Fibroblast of villous mesenchyme (primary cell): Measurements from ENCODE around the gene PRSS35. TPM values are rescaled to one million over a fixed set of nuclear protein-coding genes. Genes with fewer than 3 reads are reported as not detected.

ENCODE experiments used
- DNase-seq: peaks from one replicate; pipeline ENCODE4 v3.0.0-alpha.2; 2010; ENCODE audit warnings: low read depth
- H3K4me3 ChIP-seq: 2 replicates; pipeline ENCODE4 v1.5.1; 2011; ENCODE audit warnings: low read depth, mild to moderate bottlenecking, low read length
- CTCF ChIP-seq: IDR thresholded peaks from 2 replicates; pipeline ENCODE4 v1.5.1; 2012; ENCODE audit warnings: low read depth, mild to moderate bottlenecking, low read length; ENCODE audit not compliant: insufficient read depth
- total RNA-seq: library from RNA; depleted of rRNA; stranded (reverse); fragments of >200 nt; gene quantifications from 2 replicates; pipeline ENCODE4 v1.2.3, GENCODE V29; 2012

The PRSS35 gene
- total RNA-seq: 5.2 and 15.1 TPM in 2 replicates

- peak; percentile 74 for TF ChIP-seq CTCF
- H3K4me3 ChIP-seq: peak within 1 kb of the TSS; percentile 48
- DNase-seq: peak; percentile 45
Measured at GRCh38 chr6:83511901-83512681, at the start of gene PRSS35. Gene PRSS35 (plus strand): TSS chr6:83512534. CDS start chr6:83523442, 10,908 bp downstream.

- peak; percentile 36 for DNase-seq
- no peak for TF ChIP-seq CTCF
- H3K4me3 ChIP-seq: no peak overlapping the region
Measured at GRCh38 chr6:83463886-83464285, 48.4 kb upstream of the PRSS35 start.

- no peak overlapping the region for H3K4me3 ChIP-seq
- no peak for TF ChIP-seq CTCF
- no peak for DNase-seq
Measured at GRCh38 chr6:83464381-83465140, 47.8 kb upstream of the PRSS35 start.

GRCh38 chr6:83466328-83466727 lies 46.0 kb upstream of the PRSS35 start:
- TF ChIP-seq CTCF: no peak

GRCh38 chr6:83467620-83468036 lies 44.7 kb upstream of the PRSS35 start:
- no peak for TF ChIP-seq CTCF
- no peak for DNase-seq
- no peak overlapping the region for H3K4me3 ChIP-seq

More at GRCh38 chr6:83466328-83466727, 46.0 kb upstream of the PRSS35 start:
- no peak for DNase-seq
- no peak overlapping the region for H3K4me3 ChIP-seq

- no peak for TF ChIP-seq CTCF
- no peak for DNase-seq
- no peak overlapping the region for H3K4me3 ChIP-seq
Measured at GRCh38 chr6:83470001-83470400, 42.3 kb upstream of the PRSS35 start.
